Femur (tissue), 1 donor: ENCODE results near the gene CD8B.
"Not testable (repeated sequence)": the region's sequence is repeated elsewhere in the genome, so short reads cannot be mapped to it uniquely, and the experiment has no call there.

Experiments used
- DNase-seq: peaks from one replicate; pipeline ENCODE4 v3.0.0-alpha.2; 2017

Gene CD8B

DNA sequence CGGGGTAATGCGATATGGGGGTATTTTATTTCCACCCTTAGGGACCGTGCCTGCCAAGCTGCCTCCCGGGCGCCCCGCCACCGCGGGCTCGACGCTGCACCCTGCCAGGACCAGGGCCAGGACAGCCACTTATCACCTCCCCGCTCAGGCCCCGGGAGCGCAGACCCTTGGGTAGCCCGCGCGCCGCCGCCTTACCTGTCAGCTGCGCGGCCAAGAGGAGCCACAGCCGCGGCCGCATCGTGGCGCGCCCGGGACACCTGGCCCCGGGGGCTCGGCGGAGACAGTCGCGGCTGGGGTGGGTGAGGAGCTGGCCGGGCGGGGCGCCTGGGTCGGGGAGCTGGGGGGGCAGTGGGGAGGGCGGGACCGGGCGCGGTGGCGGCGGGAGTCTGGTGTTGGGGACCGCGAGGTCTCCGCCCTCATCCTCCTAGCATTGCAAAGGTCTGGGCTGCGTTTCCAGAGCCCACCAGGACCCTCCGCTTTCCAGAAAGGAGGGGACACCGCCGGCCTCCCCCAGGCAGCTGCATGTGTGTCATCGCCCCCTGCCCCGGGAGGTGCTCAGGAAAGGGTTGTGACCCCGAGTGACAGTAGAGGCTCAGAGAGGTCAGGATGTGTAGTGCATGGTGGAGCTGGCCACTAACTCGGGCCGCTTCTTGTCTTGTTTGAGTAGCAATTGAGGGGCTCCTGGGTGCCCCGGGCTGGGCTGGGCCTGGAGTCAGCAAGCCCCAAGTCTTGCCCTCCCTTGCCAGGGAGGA lies at the start of gene CD8B:
Gene CD8B, minus strand, starts transcription at position 259 of the 752 bp plus-strand sequence. Its CDS starts 21 bp downstream, at position 238.
- not testable (repeated sequence) for DNase-seq

DNA sequence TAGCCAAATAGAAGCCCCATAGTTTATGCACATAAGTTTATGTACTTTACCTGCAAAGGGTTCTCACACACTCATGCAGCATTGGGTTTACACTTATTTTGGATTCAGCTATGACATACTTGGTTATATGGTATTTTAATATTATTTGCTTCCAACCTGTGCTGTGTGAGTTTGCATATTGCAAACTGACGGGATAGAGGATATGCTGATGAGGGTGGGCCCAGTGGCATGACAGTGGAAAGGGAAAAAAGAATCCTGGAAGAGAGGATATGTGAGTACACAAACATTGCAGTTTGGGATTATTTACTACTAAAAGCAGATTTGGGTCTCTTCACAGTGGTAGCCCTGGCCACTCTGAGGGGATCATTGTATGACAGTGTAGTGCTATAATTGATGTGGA lies 44.2 kb upstream of the CD8B start:
- DNase-seq: not testable (repeated sequence)

DNA sequence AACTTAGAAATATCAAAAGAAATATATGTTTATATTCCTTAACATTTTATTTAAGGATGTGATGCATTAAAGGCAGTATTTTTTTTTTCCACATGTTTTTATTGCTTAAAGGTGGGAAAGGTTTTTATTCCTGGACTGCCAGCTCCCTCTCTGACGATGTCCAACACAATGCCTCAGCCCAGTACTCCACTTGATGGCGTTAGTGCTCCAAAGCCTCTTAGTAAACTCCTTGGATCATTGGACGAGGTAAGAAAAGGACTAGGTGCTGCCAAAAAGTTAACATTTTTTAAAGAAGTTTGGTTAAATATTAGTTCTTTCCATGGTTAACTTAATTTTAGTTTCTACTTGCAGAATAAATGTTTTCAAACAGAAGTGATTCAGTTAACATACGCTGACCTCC lies 39.0 kb upstream of the CD8B start:
- not testable (repeated sequence) for DNase-seq

DNA sequence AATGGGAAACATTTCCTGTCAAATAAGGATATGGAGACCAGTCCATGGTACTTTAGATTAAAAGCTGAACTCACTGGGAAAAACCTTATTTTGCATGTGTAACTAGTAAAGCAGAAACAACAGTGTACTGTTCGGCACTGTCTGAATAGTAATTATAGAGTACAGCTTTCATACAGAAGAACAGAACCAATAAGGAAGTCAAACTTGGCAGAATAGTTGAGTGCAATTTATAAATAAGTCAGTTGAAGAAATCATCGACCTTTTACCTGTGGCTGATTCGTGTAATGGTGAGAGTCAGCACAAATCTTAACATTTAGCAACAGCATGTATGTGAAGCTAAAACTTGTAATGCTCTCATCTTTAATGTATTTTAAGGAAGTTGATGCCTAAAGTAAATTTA lies 24.3 kb upstream of the CD8B start:
- not testable (repeated sequence) for DNase-seq

DNA sequence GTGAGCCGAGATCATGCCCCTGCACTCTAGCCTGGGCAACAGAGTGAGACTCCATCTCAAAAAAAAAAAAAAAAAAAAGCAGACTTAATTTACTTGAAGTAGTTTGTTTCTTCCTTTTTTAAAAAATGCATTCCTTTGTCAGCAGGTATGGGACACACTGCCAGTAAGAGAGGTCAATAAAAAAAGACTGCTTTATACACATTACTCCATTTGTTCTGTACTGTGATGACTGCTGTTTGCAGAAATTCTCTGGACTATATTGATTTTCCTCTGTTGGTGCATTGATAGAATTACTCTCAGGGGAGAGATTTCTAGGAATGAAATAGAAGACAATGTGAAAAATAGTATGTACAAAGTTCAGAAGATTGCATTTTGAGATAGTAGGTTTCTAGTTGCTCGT lies 21.2 kb upstream of the CD8B start:
- not testable (repeated sequence) for DNase-seq

DNA sequence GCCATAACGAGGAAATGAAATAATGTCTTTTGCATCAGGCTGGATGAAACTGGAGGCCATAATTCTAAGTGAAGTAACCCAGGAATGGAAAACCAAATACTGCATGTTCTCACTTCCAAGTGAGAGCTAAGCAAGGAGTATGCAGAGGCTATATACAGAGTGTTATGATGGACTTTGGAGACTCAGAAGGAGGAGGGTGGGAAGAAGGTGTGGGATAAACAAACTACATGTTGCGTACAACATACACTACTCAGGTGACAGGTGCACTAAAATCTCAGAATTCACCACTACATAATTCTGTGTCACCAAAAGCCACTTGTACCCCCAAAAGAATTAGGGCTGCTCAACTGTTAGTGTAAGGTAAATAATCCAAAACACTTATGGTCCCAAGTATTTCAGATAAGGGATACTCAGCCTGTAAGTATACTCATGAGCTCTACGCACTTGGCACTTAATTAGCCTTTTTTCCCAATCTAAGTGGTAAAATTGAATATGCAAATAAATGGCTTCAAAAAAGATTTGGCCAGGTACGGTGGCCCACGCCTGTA lies 20.5 kb upstream of the CD8B start:
- DNase-seq: not testable (repeated sequence)

DNA sequence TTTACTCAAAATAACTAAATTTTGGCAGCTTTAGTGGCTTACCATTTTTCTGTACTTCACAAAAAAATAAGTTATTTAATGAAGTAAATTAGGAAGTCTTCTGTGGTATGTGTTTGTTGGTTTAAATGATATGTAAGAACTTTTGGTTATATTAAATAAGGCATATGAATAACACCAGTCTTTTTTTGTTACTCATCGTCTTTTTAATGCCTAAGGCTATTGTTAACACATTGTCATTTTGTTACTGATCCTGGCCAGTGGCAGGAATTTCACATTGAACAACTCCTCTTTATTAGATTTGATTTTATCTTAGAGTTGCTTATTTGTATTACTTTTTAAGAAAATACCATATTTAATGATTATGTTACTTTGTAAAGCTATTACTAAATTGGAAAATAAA lies 17.3 kb upstream of the CD8B start:
- not testable (repeated sequence) for DNase-seq

DNA sequence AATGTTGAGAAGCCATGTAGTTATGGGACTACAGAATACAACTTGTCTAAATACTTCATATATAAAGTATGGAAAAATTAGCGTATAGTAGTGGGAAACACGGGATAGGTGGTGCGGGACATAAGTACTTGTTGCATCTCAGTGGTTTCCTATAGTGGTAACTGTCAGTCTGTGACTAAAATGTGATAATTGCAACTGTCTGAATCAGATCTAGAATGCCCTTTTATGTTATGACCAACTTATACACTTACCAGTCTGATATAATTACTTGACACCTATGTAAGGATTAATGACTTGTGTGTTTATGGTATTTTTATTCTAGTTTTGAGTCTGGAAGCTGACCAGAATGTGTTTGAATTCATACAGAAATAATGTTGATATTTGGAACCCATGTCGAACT lies 9.3 kb upstream of the CD8B start:
- DNase-seq: not testable (repeated sequence)

DNA sequence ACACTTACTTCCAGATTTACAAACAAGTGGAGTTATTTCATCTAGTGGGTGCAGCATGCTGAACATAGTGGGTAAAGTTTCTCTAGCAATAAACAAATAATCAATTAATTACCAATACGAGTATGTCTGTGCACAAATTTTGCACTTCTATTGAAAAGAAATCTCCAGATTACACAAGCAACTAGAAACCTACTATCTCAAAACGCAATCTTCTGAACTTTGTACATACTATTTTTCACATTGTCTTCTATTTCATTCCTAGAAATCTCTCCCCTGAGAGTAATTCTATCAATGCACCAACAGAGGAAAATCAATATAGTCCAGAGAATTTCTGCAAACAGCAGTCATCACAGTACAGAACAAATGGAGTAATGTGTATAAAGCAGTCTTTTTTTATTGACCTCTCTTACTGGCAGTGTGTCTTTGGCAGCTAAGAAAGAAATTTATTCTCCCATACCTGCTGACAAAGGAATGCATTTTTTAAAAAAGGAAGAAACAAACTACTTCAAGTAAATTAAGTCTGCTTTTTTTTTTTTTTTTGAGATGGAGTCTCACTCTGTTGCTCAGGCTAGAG lies 7.3 kb upstream of the CD8B start:
- DNase-seq: not testable (repeated sequence)

DNA sequence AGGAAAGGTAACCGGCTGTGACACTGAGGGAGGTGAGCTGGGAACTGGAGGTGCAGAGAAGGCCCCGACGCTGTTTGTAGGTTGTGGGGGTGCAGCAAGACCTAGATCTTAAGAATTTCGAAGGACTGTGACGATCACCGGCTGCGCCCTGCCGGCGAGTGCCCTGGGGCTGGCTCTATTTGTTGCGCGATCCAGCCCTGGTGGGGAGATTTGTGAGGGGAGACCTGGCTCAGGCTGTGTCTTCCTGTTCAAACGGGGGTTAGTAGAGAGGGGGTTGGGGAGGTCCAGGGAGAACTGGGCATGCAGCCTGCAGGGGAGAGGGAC lies 656 bp upstream of the CD8B start:
- not testable (repeated sequence) for DNase-seq

DNA sequence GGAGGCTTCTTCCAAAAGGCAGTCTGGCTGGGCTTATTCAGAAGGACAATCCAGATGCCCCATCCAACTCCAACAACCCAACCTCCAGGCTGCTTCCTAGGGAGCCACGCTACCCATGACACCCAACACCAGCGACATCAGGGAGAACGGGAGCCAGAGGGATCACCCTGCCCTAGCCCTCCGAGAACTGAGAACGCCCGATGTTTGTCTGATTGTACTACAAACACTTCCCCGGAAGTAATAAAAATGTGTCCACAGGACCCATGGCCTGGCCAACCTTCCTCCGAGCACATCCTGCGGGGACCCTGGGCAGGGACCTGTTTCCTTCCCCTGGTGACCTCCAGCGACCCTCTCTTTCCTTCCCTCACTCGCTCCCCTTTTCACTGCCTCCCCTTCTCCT lies 511 bp downstream of the CD8B start:
- DNase-seq: not testable (repeated sequence)

DNA sequence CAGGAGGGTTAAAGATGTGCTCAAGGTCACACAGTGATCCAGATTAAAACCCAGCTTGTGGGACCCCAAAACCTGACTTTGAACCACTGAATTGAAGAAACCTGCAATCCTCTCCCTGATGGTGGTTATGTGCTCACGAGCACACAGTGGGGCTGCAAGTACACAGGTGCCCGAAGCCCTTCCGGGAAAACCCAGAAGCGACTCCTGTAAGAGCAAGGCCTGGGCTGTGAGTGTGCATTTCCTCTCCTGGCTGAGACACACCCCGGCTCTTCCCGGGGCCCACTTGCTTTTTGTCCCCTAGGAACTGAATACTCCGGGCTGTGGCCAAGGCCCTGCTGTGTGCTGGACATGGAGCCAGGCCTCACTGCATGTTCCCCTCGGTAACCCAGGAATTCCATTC lies 1.1 kb downstream of the CD8B start:
- not testable (repeated sequence) for DNase-seq

DNA sequence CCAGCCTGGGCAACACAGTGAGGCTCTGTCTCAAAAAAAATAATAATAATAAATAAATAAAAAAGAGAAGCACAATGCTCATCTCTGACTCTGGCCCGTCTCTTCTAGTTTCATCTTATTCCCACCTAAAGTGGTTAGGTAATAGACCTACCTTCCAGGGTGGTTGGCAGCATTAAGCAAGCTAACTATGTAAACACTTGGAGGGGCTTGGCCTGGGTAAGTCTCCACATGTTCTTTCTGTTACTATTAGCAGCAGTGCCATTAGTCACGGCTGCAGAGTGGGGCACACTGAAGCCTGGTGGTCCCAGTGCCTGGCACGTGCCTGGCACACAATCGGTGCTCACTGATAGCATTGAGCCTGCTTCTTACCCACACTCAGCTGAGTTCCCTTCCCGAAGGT lies 4.0 kb downstream of the CD8B start:
- not testable (repeated sequence) for DNase-seq

DNA sequence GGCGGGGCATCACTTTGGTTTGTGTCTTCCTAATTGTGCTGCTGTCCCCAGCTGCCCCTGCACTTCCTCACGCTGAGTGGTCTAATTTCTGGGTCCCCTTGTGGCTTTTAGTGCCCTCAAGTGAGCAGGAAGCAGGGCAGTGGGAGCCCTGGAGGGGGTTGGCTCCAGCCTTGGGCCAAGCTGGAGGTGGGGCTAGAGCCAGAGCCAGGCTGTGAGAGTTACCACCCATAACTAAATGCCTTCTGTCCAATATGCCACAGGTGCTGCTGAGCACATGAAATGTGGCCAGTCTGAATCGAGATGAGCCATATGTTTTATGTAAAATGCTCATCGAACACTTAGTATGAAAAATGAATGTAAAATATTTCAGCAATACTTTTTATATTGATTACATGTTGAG lies 5.2 kb downstream of the CD8B start:
- DNase-seq: not testable (repeated sequence)

DNA sequence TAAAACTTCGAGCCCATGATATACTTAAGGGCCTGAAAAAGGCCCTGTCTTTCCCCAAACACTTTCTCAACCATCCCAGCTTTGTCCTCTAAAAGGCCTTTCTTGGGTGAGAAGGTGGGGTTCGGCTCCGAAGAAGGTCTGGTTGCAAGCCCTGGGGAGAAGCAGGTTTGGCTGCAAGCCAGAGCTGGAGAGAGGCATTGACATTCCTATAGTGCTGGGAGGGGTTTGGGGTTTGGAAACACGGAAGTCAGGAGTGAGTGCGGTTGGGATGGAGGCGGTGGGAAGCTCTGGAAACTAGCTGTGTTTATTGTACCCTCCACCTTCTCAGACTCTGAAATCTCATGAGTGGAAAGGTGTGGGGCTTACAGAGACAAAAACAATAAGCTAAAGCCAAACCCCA lies 5.7 kb downstream of the CD8B start:
- peak; percentile 61 for DNase-seq

DNA sequence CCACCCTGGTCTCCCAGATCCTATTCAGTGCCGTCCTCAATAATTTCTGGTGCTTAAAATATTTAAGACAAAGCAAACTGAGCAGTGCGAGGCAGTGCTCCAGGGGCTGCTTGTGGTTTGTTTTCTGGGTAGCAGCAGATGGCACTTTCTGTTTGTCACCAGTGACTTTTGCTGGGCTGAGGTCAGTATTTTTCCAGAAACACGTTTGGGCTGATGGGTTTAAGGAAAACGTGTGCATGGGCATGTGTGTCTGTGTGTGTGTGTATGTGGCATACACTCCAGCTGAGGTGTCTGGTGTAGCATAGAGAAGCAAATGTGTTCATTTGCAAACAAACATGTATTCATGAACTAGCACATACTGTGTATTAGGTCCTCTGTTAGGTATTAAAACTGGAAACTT lies 10.1 kb downstream of the CD8B start:
- DNase-seq: not testable (repeated sequence)

DNA sequence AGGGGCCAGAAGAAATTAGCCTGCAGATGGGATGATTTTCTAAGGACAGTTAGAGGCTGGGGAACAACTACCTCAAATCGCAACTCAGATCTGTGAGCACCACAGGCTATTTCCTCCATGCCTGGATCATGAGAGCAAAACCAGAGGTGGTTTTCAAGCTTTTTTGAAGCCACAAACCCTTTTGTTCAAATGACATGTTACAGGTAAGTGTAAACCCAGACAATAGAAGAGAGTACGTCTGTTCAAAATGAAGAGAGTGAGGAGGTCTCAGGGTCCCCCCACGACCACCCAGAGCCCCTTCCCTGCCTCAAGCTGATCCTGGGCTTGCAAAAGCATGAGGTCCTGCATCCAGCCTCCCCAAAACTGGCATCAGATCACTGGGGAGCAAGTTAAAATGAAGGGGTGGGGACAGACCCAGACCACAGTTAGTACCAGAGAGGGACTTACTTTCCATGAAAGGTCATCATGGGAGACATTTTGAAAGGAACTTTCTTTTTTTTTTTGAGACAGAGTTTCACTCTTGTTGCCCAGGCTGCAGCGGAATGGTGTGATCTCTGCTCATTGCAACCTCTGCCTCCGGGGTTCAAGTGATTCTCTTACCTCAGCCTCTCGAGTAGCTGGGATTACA lies 19.0 kb downstream of the CD8B start:
- not testable (repeated sequence) for DNase-seq

DNA sequence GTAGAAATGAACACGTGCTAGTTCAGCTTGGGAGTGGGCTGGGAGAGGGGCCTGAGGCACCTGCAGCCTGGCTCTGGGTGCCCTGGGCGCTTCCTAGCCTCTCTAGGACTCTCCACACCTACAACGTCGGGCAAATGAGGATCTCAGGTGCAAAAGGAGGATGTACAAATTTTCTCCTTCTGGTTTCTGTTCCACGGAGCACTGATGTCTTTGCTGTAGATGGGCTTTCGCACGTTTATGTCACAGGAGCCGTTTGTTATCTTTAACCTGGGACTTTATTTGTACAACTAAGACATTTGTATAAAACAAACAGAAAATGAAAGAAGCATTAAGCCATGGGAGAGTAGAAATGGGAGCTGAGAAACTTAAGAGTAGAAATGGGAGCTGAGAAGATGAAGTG lies 20.4 kb downstream of the CD8B start:
- not testable (repeated sequence) for DNase-seq

DNA sequence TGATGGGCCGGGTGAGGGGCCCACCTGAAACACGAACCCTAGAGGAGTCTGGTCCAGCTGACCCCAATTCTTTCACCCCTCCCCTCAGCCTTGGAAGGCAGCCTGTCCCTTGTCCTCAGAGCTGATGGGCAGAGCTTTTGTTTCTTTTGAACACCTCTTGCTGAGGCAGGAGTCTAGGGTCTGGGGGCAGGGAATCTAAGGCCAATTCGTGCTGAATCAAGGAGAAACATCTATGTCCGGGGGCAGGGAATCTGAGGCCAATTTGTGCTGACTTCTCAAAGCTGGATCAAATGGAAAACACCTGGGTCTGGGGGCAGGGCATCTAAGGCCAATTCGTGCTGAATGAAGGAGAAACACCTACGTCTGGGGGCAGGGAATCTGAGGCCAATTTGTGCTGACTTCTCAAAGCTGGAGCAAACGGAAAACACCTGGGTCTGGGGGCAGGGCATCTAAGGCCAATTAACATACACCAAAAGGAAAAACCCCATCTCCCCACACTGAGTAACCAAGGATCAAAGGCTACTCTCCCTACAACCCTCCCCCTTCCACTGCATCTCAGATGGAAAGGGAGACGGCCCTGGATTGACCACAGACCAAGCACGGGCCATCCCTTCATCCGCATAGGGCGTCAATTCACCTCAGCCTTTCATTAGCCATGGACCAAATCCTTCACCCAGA lies 21.7 kb downstream of the CD8B start:
- DNase-seq: not testable (repeated sequence)

DNA sequence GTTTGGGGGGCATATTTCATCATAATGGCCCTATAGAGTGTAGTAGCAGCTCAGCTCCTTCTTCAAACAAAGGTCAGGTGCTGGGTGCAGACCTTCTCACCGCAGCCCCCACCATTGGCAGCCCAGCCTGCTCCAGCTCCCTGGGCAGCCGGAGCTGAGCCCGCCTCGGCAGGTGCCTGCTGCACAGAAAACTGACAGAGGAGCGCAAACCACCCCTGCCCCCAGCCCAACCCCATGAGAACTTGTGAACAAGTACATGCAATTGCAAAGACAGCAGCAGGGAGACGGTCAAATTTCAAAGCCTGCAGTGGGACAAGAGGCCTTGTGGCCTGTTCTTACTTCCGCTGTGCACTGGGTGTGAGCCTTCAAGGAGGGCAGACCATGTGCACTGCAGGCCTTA lies 22.2 kb downstream of the CD8B start:
- DNase-seq: not testable (repeated sequence)

DNA sequence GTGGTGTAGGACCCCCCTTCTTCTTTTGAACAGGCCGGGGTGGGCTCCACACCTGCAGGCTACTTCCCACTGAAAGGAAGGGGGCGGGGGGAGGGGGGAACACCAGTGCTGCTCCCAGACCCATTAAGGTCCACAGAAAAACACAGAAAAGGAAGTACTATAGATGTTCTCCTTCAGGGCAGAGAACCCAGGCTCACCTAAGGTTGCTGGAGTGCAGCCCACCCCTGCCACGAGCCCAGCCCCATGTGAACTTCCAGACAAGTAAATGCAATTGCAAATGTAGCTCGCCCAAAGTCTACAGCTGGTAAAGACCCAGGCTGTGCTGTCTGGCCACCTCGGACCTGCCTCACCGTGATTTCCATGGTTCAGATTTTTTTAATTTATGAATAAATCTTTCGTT lies 24.0 kb downstream of the CD8B start:
- not testable (repeated sequence) for DNase-seq

DNA sequence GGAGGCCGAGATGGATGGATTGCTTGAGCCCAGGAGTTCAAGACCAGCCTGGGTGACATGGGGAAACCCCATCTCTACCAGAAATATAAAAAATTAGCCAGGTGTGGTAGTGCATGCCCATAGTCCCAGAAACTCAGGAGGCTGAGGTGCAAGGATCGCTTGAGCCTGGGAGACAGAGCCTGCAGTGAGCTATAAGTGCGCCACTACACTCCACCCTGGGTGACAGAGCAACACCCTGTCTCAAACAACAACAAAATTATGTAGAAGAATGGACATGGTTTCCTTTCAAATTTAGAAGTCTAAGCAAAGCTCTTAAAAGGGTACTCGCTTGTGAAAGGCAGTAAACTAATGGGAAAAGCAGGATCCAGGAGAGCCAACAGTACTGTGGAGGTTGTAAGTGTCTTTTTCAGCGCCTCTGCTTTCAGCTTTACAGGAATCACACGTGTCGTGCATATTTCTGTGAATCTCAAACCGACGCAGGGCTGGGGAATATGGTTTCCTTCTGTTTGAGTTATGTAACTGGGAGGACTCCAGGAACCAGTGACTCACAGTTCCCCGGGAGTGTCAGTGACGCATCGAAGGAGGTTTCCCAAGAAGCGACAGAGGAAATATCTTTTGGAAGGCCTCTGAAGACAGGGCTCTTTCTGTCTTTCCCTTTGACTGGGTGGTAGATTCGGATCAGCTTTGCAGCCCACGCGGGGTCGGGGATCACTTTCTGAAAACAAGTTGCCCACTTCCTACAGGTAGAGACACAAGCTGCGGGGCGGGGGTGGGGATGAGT lies 24.6 kb downstream of the CD8B start:
- peak; percentile 86 for DNase-seq

DNA sequence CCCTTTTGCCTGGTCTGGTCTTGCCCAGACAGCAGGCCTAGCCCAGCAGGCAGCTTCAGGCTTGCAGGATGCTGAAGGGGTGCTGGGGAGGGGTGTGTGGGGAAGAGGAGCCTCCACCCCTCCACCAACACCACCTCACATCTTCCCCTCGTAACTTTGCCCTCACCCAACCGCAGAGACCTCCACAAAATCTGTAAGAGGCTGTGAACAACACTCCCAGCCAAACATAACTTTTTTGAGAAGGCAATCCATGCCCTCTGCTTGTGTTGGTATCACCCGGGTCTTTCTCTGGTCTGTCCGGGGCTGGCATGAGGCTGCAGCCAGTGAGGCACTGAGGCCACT lies 26.2 kb downstream of the CD8B start:
- DNase-seq: not testable (repeated sequence)
